Measurements from ENCODE around the gene OXER1. TPM values are rescaled to one million over a fixed set of nuclear protein-coding genes. Genes with fewer than 3 reads are reported as not detected.

OXER1 gene
- total RNA-seq, 1 donor from 2014 or later = 1.9 TPM

DNA sequence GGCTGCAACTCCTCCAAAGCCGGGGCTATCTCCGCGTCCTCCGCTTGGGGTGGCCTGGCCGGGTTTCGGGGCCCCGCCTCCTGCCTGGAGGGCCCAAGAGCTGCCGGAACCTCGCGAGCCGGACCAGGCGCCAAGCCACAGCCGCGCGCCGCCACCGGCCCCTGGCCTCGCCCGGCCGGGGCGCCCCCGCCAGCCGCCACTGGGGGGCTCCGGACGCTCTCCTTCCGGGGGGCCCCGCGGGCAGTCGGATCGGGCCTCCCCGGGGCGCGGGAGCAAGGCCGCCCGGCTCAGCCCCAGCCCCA, 45.8 kb upstream of the OXER1 start:
- TF ChIP-seq, protein P1, sequence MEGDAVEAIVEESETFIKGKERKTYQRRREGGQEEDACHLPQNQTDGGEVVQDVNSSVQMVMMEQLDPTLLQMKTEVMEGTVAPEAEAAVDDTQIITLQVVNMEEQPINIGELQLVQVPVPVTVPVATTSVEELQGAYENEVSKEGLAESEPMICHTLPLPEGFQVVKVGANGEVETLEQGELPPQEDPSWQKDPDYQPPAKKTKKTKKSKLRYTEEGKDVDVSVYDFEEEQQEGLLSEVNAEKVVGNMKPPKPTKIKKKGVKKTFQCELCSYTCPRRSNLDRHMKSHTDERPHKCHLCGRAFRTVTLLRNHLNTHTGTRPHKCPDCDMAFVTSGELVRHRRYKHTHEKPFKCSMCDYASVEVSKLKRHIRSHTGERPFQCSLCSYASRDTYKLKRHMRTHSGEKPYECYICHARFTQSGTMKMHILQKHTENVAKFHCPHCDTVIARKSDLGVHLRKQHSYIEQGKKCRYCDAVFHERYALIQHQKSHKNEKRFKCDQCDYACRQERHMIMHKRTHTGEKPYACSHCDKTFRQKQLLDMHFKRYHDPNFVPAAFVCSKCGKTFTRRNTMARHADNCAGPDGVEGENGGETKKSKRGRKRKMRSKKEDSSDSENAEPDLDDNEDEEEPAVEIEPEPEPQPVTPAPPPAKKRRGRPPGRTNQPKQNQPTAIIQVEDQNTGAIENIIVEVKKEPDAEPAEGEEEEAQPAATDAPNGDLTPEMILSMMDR (IDR thresholded peaks at IDR 0.05) = no peak
- no peaks in the 10 kb centered on the region for H3K9me3 Mint-ChIP-seq
- peak overlapping the region; percentile 84 for H3K27ac Mint-ChIP-seq
- no peaks in the 10 kb centered on the region for H3K27me3 Mint-ChIP-seq
- intact Hi-C loops (cut with micrococcal nuclease) = loop anchor here (1.0 to 5.0 kb wide), 9 partner anchors 17 to 967 kb away; partner anchors contain the start of genes COX7A2L, HAAO, THADA and ZFP36L2
- H3K4me1 Mint-ChIP-seq = peaks cover 26% of the 10 kb centered on the region
- ATAC-seq (ENCODE audit: low read depth) = no peak
- H3K4me3 Mint-ChIP-seq = peak overlapping the region; percentile 80
- H3K36me3 Mint-ChIP-seq (ENCODE audit: low read depth) = peaks cover 6% of the 10 kb centered on the region
- ChIA-PET CTCF (interaction anchor here (1.0 to 2.1 kb wide), 4 partner anchors 15 to 767 kb away, joined by 3 to 9 read pairs (median 4); no protein-coding TSS in a partner anchor), POLR2A (interaction anchor here (0.6 to 4.2 kb wide), 17 partner anchors 9 to 887 kb away, joined by 3 to 146 read pairs (median 4); partner anchors contain the start of genes HAAO, THADA and ZFP36L2)
- peak; percentile 90 for DNase-seq

DNA sequence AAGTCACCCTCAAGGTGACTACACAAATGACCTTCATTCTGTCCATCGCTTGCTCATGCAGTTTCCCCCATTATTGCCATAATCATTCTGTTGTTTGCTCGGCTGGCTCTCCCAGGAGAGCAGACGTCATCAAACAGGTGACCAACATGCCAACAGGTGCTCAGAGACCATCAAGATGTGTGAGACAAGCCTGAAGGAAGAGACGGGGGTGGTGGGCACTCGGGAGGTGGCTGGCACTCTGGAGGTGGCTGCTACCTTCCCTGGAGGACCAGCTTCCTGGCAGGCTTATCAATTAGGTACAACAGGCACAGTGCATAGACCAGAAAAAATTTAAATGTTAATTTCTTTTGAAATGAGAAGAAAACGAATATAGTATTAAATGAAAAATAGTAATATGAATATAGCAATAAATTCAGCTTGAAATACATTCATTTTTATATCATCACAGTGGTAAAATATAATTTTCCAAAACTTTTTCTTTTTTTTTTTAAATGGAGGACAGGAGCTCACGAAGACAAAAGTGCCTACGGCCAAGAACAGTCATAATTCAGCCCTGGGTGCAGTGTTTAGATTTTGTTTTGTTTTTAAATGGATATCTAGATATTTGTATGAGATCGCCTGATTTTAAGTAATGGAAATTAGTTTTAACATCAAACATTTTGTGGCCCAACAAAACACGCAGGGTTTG, 45.3 kb upstream of the OXER1 start:
- Mint-ChIP-seq H3K4me1 (peaks cover 26% of the 10 kb centered on the region), H3K36me3 (ENCODE audit: low read depth) (peaks cover 6% of the 10 kb centered on the region), H3K9me3 (no peaks in the 10 kb centered on the region), H3K27me3 (no peaks in the 10 kb centered on the region), H3K27ac (peak overlapping the region; percentile 84), H3K4me3 (peak overlapping the region; percentile 80)
- ChIA-PET POLR2A (interaction anchor here (1.1 to 4.2 kb wide), 7 partner anchors 9 to 787 kb away, joined by 3 to 146 read pairs (median 15); partner anchors contain the start of genes HAAO, THADA and ZFP36L2), CTCF (interaction anchor here (1.3 kb wide), 1 partner anchor 768 kb away, joined by 4 read pairs; no protein-coding TSS in a partner anchor)
- intact Hi-C loops (cut with micrococcal nuclease) = no loop called here
- TF ChIP-seq, protein P1 (IDR thresholded peaks at IDR 0.05) = no peak
- no peak for ATAC-seq (ENCODE audit: low read depth)
- no peak for DNase-seq

DNA sequence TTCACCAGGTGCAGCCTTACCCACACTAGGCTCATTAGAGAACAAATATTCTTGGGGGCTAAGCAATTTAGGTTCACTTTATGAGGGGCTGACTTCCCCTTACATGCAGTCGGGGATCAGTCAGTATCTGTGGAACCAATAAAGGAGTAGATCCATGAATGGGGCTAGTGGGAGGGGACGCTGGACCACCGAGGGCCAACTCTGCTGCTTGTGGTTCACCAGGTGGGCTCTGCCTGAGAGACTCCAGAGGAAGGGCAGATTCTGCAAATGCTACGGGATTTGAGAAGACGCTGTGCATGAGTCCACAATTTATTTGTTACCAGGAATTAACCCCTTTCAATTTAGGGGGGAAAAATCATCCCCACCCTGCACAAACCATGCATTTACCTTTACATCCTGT, 44.4 kb upstream of the OXER1 start:
- Mint-ChIP-seq H3K4me3 (peak overlapping the region; percentile 50), H3K27ac (peak overlapping the region; percentile 50), H3K9me3 (no peaks in the 10 kb centered on the region), H3K27me3 (no peaks in the 10 kb centered on the region), H3K36me3 (ENCODE audit: low read depth) (peaks cover 6% of the 10 kb centered on the region), H3K4me1 (peaks cover 26% of the 10 kb centered on the region)
- POLR2A ChIA-PET = interaction anchor here (2.9 to 4.2 kb wide), 2 partner anchors 8 to 14 kb away, joined by 15 to 146 read pairs; partner anchors contain the start of gene HAAO
- intact Hi-C loops (cut with micrococcal nuclease) = no loop called here
- ATAC-seq (ENCODE audit: low read depth) (no peak), DNase-seq (no peak)
- CTCF ChIA-PET = no interaction called here
- TF ChIP-seq, protein P1 (IDR thresholded peaks at IDR 0.05) = no peak

DNA sequence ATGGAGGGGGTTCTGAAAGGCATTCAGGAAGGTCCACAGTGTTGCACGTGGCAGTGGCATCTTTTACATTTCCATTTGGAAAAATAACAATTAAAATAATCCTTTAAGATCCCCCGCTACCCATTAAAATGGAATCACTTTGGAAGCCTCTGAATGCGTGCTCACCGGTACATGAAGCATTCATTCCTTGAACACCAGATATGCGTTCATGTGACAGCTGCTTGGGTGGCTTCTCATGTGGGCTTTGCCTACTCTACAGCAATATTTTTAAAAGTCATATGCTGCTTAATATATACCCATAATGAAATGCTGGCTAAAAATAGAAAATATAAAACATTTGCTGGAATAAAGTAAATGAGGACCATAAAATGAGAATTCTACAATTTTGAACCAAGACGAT, 42.9 kb upstream of the OXER1 start:
- Mint-ChIP-seq H3K4me3 (no peak overlapping the region), H3K4me1 (peaks cover 21% of the 10 kb centered on the region), H3K27ac (no peak overlapping the region), H3K27me3 (no peaks in the 10 kb centered on the region), H3K9me3 (no peaks in the 10 kb centered on the region), H3K36me3 (ENCODE audit: low read depth) (peaks cover 6% of the 10 kb centered on the region)
- ChIA-PET POLR2A (no interaction called here), CTCF (no interaction called here)
- TF ChIP-seq, protein P1 (IDR thresholded peaks at IDR 0.05) = no peak
- ATAC-seq (ENCODE audit: low read depth) (no peak), DNase-seq (no peak)
- intact Hi-C loops (cut with micrococcal nuclease) = no loop called here

DNA sequence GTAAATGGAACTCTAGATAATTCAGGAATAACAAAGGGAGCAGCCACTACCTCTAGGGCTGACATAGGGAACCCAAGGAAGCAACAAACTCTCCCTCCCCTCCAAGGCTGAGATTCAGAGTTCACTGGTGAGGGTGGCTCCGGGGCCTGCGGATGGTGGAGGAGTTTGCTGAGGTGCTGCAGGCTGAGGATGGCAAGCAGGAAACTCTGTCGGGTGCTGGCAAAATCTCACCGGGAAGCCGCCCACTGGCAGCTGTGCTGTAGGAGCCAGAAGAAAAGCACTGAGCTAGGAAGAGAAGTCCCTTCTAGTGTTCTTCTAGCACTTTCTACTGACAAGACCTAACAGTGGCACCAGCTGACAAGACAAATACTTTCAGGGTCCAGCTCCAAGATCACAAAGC, 41.0 kb upstream of the OXER1 start:
- ChIA-PET CTCF (no interaction called here), POLR2A (no interaction called here)
- TF ChIP-seq, protein P1 (IDR thresholded peaks at IDR 0.05) = no peak
- no peaks in the 10 kb centered on the region for H3K27me3 Mint-ChIP-seq
- H3K4me3 Mint-ChIP-seq = no peak overlapping the region
- H3K36me3 Mint-ChIP-seq (ENCODE audit: low read depth) = no peaks in the 10 kb centered on the region
- no peak overlapping the region for H3K27ac Mint-ChIP-seq
- H3K4me1 Mint-ChIP-seq = peaks cover 10% of the 10 kb centered on the region
- intact Hi-C loops (cut with micrococcal nuclease) = no loop called here
- H3K9me3 Mint-ChIP-seq = no peaks in the 10 kb centered on the region
- no peak for ATAC-seq (ENCODE audit: low read depth)
- DNase-seq = no peak
